Measurements from ENCODE around the gene MLEC. TPM values are rescaled to one million over a fixed set of nuclear protein-coding genes. Genes with fewer than 3 reads are reported as not detected.

Gene MLEC
- total and polyA plus RNA-seq, 9 of the 15 experiments (the other 6 are each of a cell fraction or from before 2014, with no cell fraction given): 18.5 to 108 (median 57.8) TPM

DNA sequence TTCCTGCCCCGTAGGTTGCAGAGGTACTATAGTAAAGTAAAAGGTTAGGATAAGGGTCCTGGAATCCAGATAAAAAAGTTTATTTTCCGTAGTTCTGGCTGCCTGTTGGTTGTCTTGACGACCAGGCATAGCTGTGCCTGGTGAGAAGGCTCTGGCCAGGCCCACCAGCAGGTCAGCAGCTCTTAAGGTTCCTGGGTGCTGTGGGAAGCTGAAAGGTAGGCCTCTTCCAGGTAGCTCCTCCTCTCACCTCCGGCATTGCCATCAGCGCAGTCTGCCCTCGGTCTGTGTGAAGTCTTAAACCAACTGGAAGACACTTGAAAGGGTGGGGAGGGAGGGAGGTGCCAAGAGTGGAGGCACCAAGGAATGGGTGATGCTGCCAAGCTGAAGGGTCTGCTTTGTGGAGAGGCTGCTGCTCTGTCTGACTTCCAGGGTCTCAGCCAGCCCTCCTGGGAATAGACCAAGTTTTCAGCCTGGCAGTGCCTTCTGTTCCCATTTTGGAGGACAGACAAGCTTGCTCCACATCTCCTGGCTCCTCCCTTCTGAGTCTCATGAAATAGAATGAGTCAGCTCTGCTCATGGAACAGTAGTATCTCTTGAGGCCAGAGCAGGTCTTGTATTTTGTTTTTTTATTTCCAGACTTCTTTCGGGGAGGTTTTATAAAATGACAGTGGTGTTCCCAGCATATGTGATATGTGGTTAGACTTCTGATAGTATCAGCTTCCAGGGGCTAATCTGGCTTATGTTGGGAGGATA is 33.5 kb downstream of the MLEC start (continued):
- TF ChIP-seq, protein P1, sequence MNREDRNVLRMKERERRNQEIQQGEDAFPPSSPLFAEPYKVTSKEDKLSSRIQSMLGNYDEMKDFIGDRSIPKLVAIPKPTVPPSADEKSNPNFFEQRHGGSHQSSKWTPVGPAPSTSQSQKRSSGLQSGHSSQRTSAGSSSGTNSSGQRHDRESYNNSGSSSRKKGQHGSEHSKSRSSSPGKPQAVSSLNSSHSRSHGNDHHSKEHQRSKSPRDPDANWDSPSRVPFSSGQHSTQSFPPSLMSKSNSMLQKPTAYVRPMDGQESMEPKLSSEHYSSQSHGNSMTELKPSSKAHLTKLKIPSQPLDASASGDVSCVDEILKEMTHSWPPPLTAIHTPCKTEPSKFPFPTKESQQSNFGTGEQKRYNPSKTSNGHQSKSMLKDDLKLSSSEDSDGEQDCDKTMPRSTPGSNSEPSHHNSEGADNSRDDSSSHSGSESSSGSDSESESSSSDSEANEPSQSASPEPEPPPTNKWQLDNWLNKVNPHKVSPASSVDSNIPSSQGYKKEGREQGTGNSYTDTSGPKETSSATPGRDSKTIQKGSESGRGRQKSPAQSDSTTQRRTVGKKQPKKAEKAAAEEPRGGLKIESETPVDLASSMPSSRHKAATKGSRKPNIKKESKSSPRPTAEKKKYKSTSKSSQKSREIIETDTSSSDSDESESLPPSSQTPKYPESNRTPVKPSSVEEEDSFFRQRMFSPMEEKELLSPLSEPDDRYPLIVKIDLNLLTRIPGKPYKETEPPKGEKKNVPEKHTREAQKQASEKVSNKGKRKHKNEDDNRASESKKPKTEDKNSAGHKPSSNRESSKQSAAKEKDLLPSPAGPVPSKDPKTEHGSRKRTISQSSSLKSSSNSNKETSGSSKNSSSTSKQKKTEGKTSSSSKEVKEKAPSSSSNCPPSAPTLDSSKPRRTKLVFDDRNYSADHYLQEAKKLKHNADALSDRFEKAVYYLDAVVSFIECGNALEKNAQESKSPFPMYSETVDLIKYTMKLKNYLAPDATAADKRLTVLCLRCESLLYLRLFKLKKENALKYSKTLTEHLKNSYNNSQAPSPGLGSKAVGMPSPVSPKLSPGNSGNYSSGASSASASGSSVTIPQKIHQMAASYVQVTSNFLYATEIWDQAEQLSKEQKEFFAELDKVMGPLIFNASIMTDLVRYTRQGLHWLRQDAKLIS (CRISPR knock-in tag; IDR thresholded peaks at IDR 0.05): no peak
- TF ChIP-seq C11orf30 (IDR thresholded peaks at IDR 0.05; ENCODE audit: low read depth): peak; percentile 86
- TF ChIP-seq NUFIP1 (IDR thresholded peaks at IDR 0.05; ENCODE audit: partially characterized antibody): no peak
- TF ChIP-seq, protein P2, sequence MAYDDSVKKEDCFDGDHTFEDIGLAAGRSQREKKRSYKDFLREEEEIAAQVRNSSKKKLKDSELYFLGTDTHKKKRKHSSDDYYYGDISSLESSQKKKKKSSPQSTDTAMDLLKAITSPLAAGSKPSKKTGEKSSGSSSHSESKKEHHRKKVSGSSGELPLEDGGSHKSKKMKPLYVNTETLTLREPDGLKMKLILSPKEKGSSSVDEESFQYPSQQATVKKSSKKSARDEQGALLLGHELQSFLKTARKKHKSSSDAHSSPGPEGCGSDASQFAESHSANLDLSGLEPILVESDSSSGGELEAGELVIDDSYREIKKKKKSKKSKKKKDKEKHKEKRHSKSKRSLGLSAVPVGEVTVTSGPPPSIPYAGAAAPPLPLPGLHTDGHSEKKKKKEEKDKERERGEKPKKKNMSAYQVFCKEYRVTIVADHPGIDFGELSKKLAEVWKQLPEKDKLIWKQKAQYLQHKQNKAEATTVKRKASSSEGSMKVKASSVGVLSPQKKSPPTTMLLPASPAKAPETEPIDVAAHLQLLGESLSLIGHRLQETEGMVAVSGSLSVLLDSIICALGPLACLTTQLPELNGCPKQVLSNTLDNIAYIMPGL (CRISPR knock-in tag; IDR thresholded peaks at IDR 0.05): no peak
- no peak for TF ChIP-seq ZNF212 (CRISPR knock-in tag; IDR thresholded peaks at IDR 0.05)
- TF ChIP-seq EP300 (IDR thresholded peaks at IDR 0.05; ENCODE audit: low read length): no peak
- no peak for TF ChIP-seq ZNF766 (CRISPR knock-in tag; conservative IDR thresholded peaks at IDR 0.05)
- no peak for TF ChIP-seq CEBPB (tag; IDR thresholded peaks at IDR 0.05)
- TF ChIP-seq, protein P3, sequence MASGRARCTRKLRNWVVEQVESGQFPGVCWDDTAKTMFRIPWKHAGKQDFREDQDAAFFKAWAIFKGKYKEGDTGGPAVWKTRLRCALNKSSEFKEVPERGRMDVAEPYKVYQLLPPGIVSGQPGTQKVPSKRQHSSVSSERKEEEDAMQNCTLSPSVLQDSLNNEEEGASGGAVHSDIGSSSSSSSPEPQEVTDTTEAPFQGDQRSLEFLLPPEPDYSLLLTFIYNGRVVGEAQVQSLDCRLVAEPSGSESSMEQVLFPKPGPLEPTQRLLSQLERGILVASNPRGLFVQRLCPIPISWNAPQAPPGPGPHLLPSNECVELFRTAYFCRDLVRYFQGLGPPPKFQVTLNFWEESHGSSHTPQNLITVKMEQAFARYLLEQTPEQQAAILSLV (tag; IDR thresholded peaks at IDR 0.05): no peak
- no peak for TF ChIP-seq SP2 (IDR thresholded peaks at IDR 0.05; ENCODE audit: extremely low read depth, low read depth, low read length, poor library complexity, severe bottlenecking)
- no peak for TF ChIP-seq NR3C1 (CRISPR knock-in tag; IDR thresholded peaks at IDR 0.05)
- TF ChIP-seq NRF1 (conservative IDR thresholded peaks at IDR 0.05 in 1 of 2, IDR thresholded peaks at IDR 0.05 in 1 of 2): peak; percentile 27 to 33; a peak in 2 of 4 replicates
- TF ChIP-seq ASH1L (IDR thresholded peaks at IDR 0.05; ENCODE audit: borderline replicate concordance, low read depth, partially characterized antibody): no peak
- peak; percentile 61; the same call in 1 of the 2 replicates for TF ChIP-seq MAFK (IDR thresholded peaks at IDR 0.05; ENCODE audit: low read length)
- no peak for TF ChIP-seq TFAM (CRISPR knock-in tag; conservative IDR thresholded peaks at IDR 0.05)
- no peak for TF ChIP-seq HNRNPL (IDR thresholded peaks at IDR 0.05; ENCODE audit: low read depth, low read length)
- TF ChIP-seq ZZZ3 (IDR thresholded peaks at IDR 0.05): no peak
- no peak for TF ChIP-seq TCFL5 (CRISPR knock-in tag; conservative IDR thresholded peaks at IDR 0.05)
- TF ChIP-seq, protein P4, sequence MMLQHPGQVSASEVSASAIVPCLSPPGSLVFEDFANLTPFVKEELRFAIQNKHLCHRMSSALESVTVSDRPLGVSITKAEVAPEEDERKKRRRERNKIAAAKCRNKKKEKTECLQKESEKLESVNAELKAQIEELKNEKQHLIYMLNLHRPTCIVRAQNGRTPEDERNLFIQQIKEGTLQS (IDR thresholded peaks at IDR 0.05): peak; percentile 75
- TF ChIP-seq, protein P4 (CRISPR knock-in tag; conservative IDR thresholded peaks at IDR 0.05): no peak
- no peak for TF ChIP-seq TCF7L2 (IDR thresholded peaks at IDR 0.05; ENCODE audit: low read depth, low read length)
- no peak for TF ChIP-seq ZNF780A (CRISPR knock-in tag; IDR thresholded peaks at IDR 0.05)
